Brain microvascular endothelial cell (primary cell): ENCODE data around the gene FBXL20.

ENCODE experiments used
- DNase-seq: peaks from one replicate; pipeline ENCODE4 v3.0.0-alpha.2; 2020
- H3K27ac ChIP-seq: fragments of 250-450 bp; sonication (Bioruptor Pico); 2 replicates; pipeline ENCODE4 v1.5.1; 2020; ENCODE audit warnings: mild to moderate bottlenecking, moderate library complexity
- H3K27me3 ChIP-seq: fragments of 250-450 bp; sonication (Bioruptor Pico); replicated peaks from 2 replicates; pipeline ENCODE4 v1.5.1; 2020; ENCODE audit warnings: mild to moderate bottlenecking
- H3K36me3 ChIP-seq: fragments of 250-450 bp; sonication (Bioruptor Pico); replicated peaks from 2 replicates; pipeline ENCODE4 v1.5.1; 2020; ENCODE audit warnings: mild to moderate bottlenecking
- H3K4me3 ChIP-seq: 2 replicates; pipeline ENCODE4 v1.5.1; 2011; ENCODE audit warnings: low read depth, mild to moderate bottlenecking, control low read depth, low read length, moderate library complexity
- CTCF ChIP-seq: IDR thresholded peaks from 2 replicates; pipeline ENCODE4 v1.5.1; 2011; ENCODE audit warnings: low read depth, mild to moderate bottlenecking, moderate library complexity, low read length, control low read depth, inconsistent platforms; ENCODE audit errors: missing control alignments
- in situ Hi-C: cut with HindIII; loops from 2 replicates; pipeline ENCODE4 v1.10.0; 2017; ENCODE audit warnings: low sequenced_read_pairs, low pct_ligation_motif_present

FBXL20 gene

GRCh38 chr17:39328815-39329214, 72.6 kb downstream of the FBXL20 start:
- H3K27me3 ChIP-seq = no peaks in the 10 kb centered on the region
- TF ChIP-seq CTCF = no peak
- H3K36me3 ChIP-seq = no peaks in the 10 kb centered on the region
- no peak overlapping the region for H3K4me3 ChIP-seq
- in situ Hi-C loops = no loop called here
- H3K27ac ChIP-seq = no peak overlapping the region
- no peak for DNase-seq

DNA sequence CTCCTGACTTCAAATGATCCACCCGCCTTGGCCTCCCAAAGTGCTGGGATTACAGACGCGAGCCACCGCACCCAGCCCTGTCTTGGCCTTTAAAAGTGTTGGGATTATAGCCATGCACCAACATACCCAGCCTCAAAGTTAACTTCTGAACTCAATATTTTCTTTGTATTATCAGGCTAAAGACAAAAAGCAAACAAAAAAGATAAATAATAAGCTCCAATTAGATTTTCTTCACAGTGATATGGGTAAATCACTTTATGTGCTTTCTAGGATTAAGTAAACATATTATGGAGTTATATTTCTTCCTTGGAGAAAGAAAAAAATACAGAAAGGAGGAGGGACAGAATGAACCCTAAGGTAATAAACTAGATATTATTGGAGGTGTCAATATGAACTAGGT, 74.3 kb downstream of the FBXL20 start:
- no peak for TF ChIP-seq CTCF
- no peak for DNase-seq
- in situ Hi-C loops = no loop called here
- Histone ChIP-seq H3K27ac (no peak overlapping the region), H3K27me3 (no peaks in the 10 kb centered on the region), H3K4me3 (no peak overlapping the region), H3K36me3 (no peaks in the 10 kb centered on the region)

DNA sequence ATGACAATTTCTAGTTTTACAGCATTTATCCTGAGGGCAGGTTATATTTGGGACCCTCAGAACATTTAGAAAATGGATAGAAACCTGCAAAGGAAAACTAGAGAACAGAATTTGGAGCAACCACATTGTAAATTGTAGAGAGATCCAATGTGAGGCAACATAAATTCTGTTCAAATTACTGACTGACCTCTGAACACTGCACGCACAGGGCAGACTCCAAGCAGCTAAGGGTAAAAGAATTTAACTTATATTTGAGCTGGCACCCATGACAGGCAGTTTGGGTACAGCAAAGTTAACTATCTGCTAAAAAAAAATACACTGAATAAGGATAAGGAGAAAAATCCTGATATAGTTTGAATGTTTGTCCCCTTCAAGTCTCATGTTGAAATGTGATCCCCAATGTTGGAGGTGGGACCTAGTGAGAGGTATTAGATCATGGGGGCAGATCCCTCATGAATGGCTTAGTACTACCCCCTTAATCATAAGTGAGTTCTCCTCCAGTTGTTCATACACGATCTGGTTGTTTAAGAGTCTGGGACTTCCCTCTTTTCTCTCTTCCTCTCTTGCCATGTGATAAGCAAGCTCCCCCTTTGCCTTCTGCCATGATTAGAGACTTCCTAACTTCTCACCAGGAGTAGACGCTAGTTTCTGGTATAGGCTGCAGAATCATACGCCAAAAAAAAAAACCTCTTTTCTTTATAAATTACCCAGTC, 75.7 kb downstream of the FBXL20 start:
- Histone ChIP-seq H3K36me3 (no peaks in the 10 kb centered on the region), H3K27ac (no peak overlapping the region), H3K4me3 (no peak overlapping the region), H3K27me3 (no peaks in the 10 kb centered on the region)
- in situ Hi-C loops = no loop called here
- DNase-seq = no peak
- TF ChIP-seq CTCF = no peak

DNA sequence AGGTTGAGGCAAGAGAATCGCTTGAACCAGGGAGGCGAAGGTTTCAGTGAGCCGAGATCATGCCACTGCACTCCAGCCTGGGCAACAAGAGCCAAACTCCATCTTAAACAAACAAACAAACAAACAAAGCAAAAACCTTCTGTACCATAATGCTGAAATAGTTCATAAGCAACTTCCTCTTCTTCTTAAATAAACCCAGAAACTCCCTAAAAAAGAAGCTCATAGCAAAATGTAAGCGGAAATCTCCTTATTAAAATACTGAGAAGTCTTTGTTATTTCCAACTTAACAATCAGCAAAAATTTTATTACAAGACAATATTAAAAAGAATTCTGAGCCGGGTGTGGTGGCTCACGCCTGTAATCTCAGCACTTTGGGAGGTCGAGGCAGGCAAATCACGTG, 82.8 kb downstream of the FBXL20 start:
- no peak for DNase-seq
- in situ Hi-C loops = no loop called here
- TF ChIP-seq CTCF = no peak
- H3K27me3 ChIP-seq = no peaks in the 10 kb centered on the region
- no peak overlapping the region for H3K4me3 ChIP-seq
- no peak overlapping the region for H3K27ac ChIP-seq
- no peaks in the 10 kb centered on the region for H3K36me3 ChIP-seq

- no peak overlapping the region for H3K4me3 ChIP-seq
- in situ Hi-C loops = no loop called here
- no peak overlapping the region for H3K27ac ChIP-seq
- H3K27me3 ChIP-seq = no peaks in the 10 kb centered on the region
- DNase-seq = no peak
- TF ChIP-seq CTCF = no peak
- H3K36me3 ChIP-seq = no peaks in the 10 kb centered on the region
Observed at GRCh38 chr17:39306509-39307212, 94.8 kb downstream of the FBXL20 start.
